SK-N-SH treated with all-trans-retinoic acid at 6 μM for 48 hours (cell line): Measurements from ENCODE around the gene SMIM20.

ENCODE experiments used
- ATAC-seq: fragments of 200-7000 bp; cut with Tn5 transposase; 3 replicates; pipeline ENCODE4 v1.9.1; 2020; ENCODE audit warnings: mild to moderate bottlenecking, moderate library complexity
- ARNTL ChIP-seq: fragments of 450-650 bp; formaldehyde crosslinking; IDR thresholded peaks from 2 replicates; pipeline ENCODE4 v1.5.0; 2020; ENCODE audit warnings: low read depth, mild to moderate bottlenecking, moderate library complexity, borderline replicate concordance
- BACH2 ChIP-seq: fragments of 250-450 bp; sonication (Bioruptor Pico); IDR thresholded peaks from 2 replicates; pipeline ENCODE4 v1.9.0; 2021; ENCODE audit warnings: mild to moderate bottlenecking, borderline replicate concordance
- CSDC2 ChIP-seq: fragments of 250-450 bp; sonication (Bioruptor Pico); IDR thresholded peaks from 2 replicates; pipeline ENCODE4 v1.5.0; 2020; ENCODE audit warnings: mild to moderate bottlenecking, moderate library complexity
- CSRNP3 ChIP-seq: fragments of 250-450 bp; sonication (Bioruptor Pico); IDR thresholded peaks from 2 replicates; pipeline ENCODE4 v1.5.1; 2021; ENCODE audit warnings: mild to moderate bottlenecking, moderate library complexity
- ESRRG ChIP-seq: fragments of 250-450 bp; sonication (Bioruptor Pico); IDR thresholded peaks from 2 replicates; pipeline ENCODE4 v1.6.1; 2021; ENCODE audit warnings: mild to moderate bottlenecking
- GLIS3 ChIP-seq: fragments of 250-450 bp; sonication (Bioruptor Pico); IDR thresholded peaks from 2 replicates; pipeline ENCODE4 v1.5.0; 2020; ENCODE audit warnings: mild to moderate bottlenecking, moderate library complexity
- ISL1 ChIP-seq: fragments of 250-450 bp; sonication (Bioruptor Pico); IDR thresholded peaks from 2 replicates; pipeline ENCODE4 v2.1.2; 2022; ENCODE audit warnings: mild to moderate bottlenecking, moderate library complexity
- OSR1 ChIP-seq: fragments of 250-450 bp; sonication (Bioruptor Pico); IDR thresholded peaks from 2 replicates; pipeline ENCODE4 v1.8.0; 2022; ENCODE audit warnings: moderate library complexity, mild to moderate bottlenecking, inconsistent platforms
- PPARA ChIP-seq: fragments of 250-450 bp; sonication (Bioruptor Pico); IDR thresholded peaks from 2 replicates; pipeline ENCODE4 v1.5.0; 2020; ENCODE audit warnings: mild to moderate bottlenecking, borderline replicate concordance
- RARB ChIP-seq: fragments of 250-450 bp; sonication (Bioruptor Pico); IDR thresholded peaks from 2 replicates; pipeline ENCODE4 v1.8.0; 2021; ENCODE audit warnings: mild to moderate bottlenecking, moderate library complexity
- SNAI2 ChIP-seq: fragments of 250-450 bp; sonication (Bioruptor Pico); IDR thresholded peaks from 2 replicates; pipeline ENCODE4 v1.5.0; 2020; ENCODE audit warnings: mild to moderate bottlenecking, moderate library complexity
- TCF4 ChIP-seq: fragments of 250-450 bp; sonication (Bioruptor Pico); IDR thresholded peaks from 2 replicates; pipeline ENCODE4 v1.8.0; 2021; ENCODE audit warnings: mild to moderate bottlenecking, moderate library complexity, borderline replicate concordance
- TOX ChIP-seq: fragments of 250-450 bp; sonication (Bioruptor Pico); IDR thresholded peaks from 2 replicates; pipeline ENCODE4 v1.8.0; 2021; ENCODE audit warnings: mild to moderate bottlenecking, moderate library complexity, borderline replicate concordance
- ZC3H10 ChIP-seq: fragments of 250-450 bp; sonication (Bioruptor Pico); IDR thresholded peaks from 2 replicates; pipeline ENCODE4 v1.5.1; 2021; ENCODE audit warnings: mild to moderate bottlenecking, moderate library complexity
- ZFP3 ChIP-seq: fragments of 250-450 bp; sonication (Bioruptor Pico); IDR thresholded peaks from 2 replicates; pipeline ENCODE4 v1.5.0; 2020; ENCODE audit warnings: mild to moderate bottlenecking, moderate library complexity
- ZFP30 ChIP-seq: fragments of 450-650 bp; formaldehyde crosslinking; IDR thresholded peaks from 2 replicates; pipeline ENCODE4 v1.5.0; 2022; ENCODE audit warnings: mild to moderate bottlenecking, moderate library complexity
- ZNF565 ChIP-seq: fragments of 450-650 bp; formaldehyde crosslinking; conservative IDR thresholded peaks from 2 replicates; pipeline ENCODE4 v1.5.0; 2020; ENCODE audit warnings: low read depth, mild to moderate bottlenecking, moderate library complexity
- TF ChIP-seq, protein P1 (sequence below): fragments of 250-450 bp; sonication (Bioruptor Pico); IDR thresholded peaks from 2 replicates; pipeline ENCODE4 v1.8.0; 2020; ENCODE audit warnings: mild to moderate bottlenecking, moderate library complexity, borderline replicate concordance
- TF ChIP-seq, protein P2 (sequence below): fragments of 250-450 bp; sonication (Bioruptor Pico); IDR thresholded peaks from 2 replicates; pipeline ENCODE4 v1.8.0; 2021; ENCODE audit warnings: low read depth, mild to moderate bottlenecking, moderate library complexity, borderline replicate concordance
- TF ChIP-seq, protein P3 (sequence below): fragments of 250-450 bp; sonication (Bioruptor Pico); IDR thresholded peaks from 2 replicates; pipeline ENCODE4 v1.5.0; 2020; ENCODE audit warnings: mild to moderate bottlenecking, moderate library complexity
- TF ChIP-seq, protein P4 (sequence below): fragments of 250-450 bp; sonication (Bioruptor Pico); IDR thresholded peaks from 2 replicates; pipeline ENCODE4 v1.5.1; 2020; ENCODE audit warnings: low read depth, mild to moderate bottlenecking, moderate library complexity

Gene SMIM20

GRCh38 chr4:25938366-25938765, 24.3 kb downstream of the SMIM20 start:
- TF ChIP-seq BACH2 (CRISPR knock-in tag) (no peak), ZFP30 (CRISPR knock-in tag) (no peak), CSDC2 (CRISPR knock-in tag) (no peak), TOX (CRISPR knock-in tag) (no peak), OSR1 (CRISPR knock-in tag) (no peak), ESRRG (CRISPR knock-in tag) (no peak), PPARA (no peak), TCF4 (no peak), GLIS3 (no peak), ZFP3 (no peak), CSRNP3 (CRISPR knock-in tag) (no peak)
- TF ChIP-seq, protein P1, sequence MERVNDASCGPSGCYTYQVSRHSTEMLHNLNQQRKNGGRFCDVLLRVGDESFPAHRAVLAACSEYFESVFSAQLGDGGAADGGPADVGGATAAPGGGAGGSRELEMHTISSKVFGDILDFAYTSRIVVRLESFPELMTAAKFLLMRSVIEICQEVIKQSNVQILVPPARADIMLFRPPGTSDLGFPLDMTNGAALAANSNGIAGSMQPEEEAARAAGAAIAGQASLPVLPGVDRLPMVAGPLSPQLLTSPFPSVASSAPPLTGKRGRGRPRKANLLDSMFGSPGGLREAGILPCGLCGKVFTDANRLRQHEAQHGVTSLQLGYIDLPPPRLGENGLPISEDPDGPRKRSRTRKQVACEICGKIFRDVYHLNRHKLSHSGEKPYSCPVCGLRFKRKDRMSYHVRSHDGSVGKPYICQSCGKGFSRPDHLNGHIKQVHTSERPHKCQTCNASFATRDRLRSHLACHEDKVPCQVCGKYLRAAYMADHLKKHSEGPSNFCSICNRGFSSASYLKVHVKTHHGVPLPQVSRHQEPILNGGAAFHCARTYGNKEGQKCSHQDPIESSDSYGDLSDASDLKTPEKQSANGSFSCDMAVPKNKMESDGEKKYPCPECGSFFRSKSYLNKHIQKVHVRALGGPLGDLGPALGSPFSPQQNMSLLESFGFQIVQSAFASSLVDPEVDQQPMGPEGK (CRISPR knock-in tag), result no peak
- TF ChIP-seq, protein P2, sequence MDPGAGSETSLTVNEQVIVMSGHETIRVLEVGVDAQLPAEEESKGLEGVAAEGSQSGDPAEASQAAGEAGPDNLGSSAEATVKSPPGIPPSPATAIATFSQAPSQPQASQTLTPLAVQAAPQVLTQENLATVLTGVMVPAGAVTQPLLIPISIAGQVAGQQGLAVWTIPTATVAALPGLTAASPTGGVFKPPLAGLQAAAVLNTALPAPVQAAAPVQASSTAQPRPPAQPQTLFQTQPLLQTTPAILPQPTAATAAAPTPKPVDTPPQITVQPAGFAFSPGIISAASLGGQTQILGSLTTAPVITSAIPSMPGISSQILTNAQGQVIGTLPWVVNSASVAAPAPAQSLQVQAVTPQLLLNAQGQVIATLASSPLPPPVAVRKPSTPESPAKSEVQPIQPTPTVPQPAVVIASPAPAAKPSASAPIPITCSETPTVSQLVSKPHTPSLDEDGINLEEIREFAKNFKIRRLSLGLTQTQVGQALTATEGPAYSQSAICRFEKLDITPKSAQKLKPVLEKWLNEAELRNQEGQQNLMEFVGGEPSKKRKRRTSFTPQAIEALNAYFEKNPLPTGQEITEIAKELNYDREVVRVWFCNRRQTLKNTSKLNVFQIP (CRISPR knock-in tag), result no peak
- no peak; the same call in 2 of the 3 replicates for ATAC-seq

DNA sequence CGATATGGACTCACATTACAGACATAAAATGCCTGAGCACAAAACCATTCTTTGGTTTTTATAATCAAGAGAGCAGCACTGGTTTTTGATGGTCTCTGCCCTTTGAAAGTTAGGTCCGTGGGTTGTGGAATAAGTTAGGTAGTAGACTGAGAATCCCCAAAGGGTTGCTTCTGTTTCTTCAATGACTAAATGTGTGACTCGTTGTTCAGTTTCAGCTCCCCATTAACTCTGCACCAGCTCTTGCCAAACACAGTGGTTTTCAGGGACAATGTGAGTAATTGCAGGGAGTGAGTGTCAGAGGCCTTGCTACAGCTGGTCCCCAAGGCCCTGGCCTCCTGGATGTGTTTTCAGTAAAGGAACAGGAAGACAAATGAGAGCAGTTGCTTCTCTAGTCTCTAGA, 24.8 kb downstream of the SMIM20 start:
- no peak for ATAC-seq
- TF ChIP-seq TCF4, result no peak
- TF ChIP-seq, protein P3, sequence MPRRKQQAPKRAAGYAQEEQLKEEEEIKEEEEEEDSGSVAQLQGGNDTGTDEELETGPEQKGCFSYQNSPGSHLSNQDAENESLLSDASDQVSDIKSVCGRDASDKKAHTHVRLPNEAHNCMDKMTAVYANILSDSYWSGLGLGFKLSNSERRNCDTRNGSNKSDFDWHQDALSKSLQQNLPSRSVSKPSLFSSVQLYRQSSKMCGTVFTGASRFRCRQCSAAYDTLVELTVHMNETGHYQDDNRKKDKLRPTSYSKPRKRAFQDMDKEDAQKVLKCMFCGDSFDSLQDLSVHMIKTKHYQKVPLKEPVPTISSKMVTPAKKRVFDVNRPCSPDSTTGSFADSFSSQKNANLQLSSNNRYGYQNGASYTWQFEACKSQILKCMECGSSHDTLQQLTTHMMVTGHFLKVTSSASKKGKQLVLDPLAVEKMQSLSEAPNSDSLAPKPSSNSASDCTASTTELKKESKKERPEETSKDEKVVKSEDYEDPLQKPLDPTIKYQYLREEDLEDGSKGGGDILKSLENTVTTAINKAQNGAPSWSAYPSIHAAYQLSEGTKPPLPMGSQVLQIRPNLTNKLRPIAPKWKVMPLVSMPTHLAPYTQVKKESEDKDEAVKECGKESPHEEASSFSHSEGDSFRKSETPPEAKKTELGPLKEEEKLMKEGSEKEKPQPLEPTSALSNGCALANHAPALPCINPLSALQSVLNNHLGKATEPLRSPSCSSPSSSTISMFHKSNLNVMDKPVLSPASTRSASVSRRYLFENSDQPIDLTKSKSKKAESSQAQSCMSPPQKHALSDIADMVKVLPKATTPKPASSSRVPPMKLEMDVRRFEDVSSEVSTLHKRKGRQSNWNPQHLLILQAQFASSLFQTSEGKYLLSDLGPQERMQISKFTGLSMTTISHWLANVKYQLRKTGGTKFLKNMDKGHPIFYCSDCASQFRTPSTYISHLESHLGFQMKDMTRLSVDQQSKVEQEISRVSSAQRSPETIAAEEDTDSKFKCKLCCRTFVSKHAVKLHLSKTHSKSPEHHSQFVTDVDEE, result no peak
- TF ChIP-seq PPARA, result no peak
- TF ChIP-seq ESRRG (CRISPR knock-in tag), result no peak
- no peak for TF ChIP-seq SNAI2 (CRISPR knock-in tag)
- no peak for TF ChIP-seq ISL1 (CRISPR knock-in tag)
- no peak for TF ChIP-seq ZNF565
- TF ChIP-seq, protein P4, sequence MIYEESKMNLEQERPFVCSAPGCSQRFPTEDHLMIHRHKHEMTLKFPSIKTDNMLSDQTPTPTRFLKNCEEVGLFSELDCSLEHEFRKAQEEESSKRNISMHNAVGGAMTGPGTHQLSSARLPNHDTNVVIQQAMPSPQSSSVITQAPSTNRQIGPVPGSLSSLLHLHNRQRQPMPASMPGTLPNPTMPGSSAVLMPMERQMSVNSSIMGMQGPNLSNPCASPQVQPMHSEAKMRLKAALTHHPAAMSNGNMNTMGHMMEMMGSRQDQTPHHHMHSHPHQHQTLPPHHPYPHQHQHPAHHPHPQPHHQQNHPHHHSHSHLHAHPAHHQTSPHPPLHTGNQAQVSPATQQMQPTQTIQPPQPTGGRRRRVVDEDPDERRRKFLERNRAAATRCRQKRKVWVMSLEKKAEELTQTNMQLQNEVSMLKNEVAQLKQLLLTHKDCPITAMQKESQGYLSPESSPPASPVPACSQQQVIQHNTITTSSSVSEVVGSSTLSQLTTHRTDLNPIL (CRISPR knock-in tag), result no peak
- no peak for TF ChIP-seq ZFP30 (CRISPR knock-in tag)
- TF ChIP-seq TOX (CRISPR knock-in tag), result no peak

DNA sequence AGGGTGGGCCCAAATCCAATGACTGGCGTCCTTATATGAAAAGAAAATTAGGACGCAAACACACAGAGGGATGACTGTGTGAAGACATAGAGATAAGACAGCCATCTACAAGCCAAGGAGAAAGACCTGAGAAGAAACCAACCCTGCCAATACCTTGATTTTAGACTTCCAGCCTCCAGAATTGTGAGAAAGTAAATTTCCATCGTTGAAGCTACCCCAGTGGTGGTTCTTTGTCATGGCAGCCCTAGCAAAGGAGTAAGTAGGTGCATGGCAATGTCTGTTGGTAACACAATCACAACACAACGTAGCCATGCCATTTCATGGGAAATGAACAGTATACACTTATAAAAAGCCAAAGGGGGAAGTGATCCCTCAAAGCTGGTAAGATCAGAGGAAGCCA, 25.3 kb downstream of the SMIM20 start:
- TF ChIP-seq ZC3H10 (CRISPR knock-in tag) (no peak), RARB (no peak), ARNTL (CRISPR knock-in tag) (no peak), ZFP30 (CRISPR knock-in tag) (no peak)
- TF ChIP-seq, protein P4 (CRISPR knock-in tag), result no peak
- TF ChIP-seq, protein P1 (CRISPR knock-in tag), result no peak
- TF ChIP-seq, all 23 proteins: peak for 0
- no peak for ATAC-seq
